GM12864 (cell line): ENCODE results near the gene MYL5.
"Not testable (repeated sequence)": the region's sequence is repeated elsewhere in the genome, so short reads cannot be mapped to it uniquely, and the experiment has no call there.

ENCODE experiments used
- DNase-seq: peaks from one replicate; pipeline ENCODE4 v3.0.0-alpha.2; 2011; ENCODE audit warnings: low read depth
- H3K4me3 ChIP-seq: 2 replicates; pipeline ENCODE4 v1.5.1; 2011; ENCODE audit warnings: mild to moderate bottlenecking, low read depth, low read length, control low read depth
- CTCF ChIP-seq: IDR thresholded peaks from 2 replicates; pipeline ENCODE4 v1.5.1; 2011; ENCODE audit warnings: low read depth, mild to moderate bottlenecking, moderate library complexity, low read length, control low read depth, inconsistent platforms; ENCODE audit errors: missing control alignments

The MYL5 gene

GRCh38 chr4:727576-727975 is 53.2 kb downstream of the MYL5 start:
- TF ChIP-seq CTCF = no peak
- no peak for DNase-seq
- no peak overlapping the region for H3K4me3 ChIP-seq

- no peak for DNase-seq
- TF ChIP-seq CTCF = no peak
- no peak overlapping the region for H3K4me3 ChIP-seq
Measured at GRCh38 chr4:729336-730315, 55.3 kb downstream of the MYL5 start.

GRCh38 chr4:730511-730910 is 56.2 kb downstream of the MYL5 start:
- TF ChIP-seq CTCF = no peak
- no peak for DNase-seq
- H3K4me3 ChIP-seq = no peak overlapping the region

GRCh38 chr4:730946-731904 is 56.9 kb downstream of the MYL5 start:
- not testable (repeated sequence) for H3K4me3 ChIP-seq, DNase-seq
